Colonic mucosa (tissue), 4 donors: ENCODE results near the gene CCM2. TPM values are rescaled to one million over a fixed set of nuclear protein-coding genes. Genes with fewer than 3 reads are reported as not detected.

ENCODE experiments used
- DNase-seq: peaks from one replicate; pipeline ENCODE4 v3.0.0-alpha.2; 2020
- H3K27ac ChIP-seq: fragments of 200-600 bp; one replicate; pipeline ENCODE4 v1.8.0; 2021
- H3K27me3 ChIP-seq: fragments of 200-600 bp; one replicate; pipeline ENCODE4 v1.8.0; 2021
- H3K36me3 ChIP-seq: fragments of 200-600 bp; one replicate; pipeline ENCODE4 v1.8.0; 2021
- H3K4me1 ChIP-seq: fragments of 200-600 bp; one replicate; pipeline ENCODE4 v1.8.0; 2021; ENCODE audit warnings: mild to moderate bottlenecking
- H3K4me3 ChIP-seq: fragments of 200-600 bp; one replicate; pipeline ENCODE4 v1.8.0; 2021
- H3K9ac ChIP-seq, 2 donors: one replicate each; pipeline ENCODE4 v1.7.0; 2013; ENCODE audit warnings: control low read depth in 2 of 2, low read depth in 2 of 2, low read length in 2 of 2
- H3K9me3 ChIP-seq: fragments of 200-600 bp; one replicate; pipeline ENCODE4 v1.8.0; 2021
- CTCF ChIP-seq: fragments of 200-600 bp; IDR thresholded peaks from one replicate; pipeline ENCODE4 v1.8.0; 2022; ENCODE audit warnings: antibody characterized with exemption, mild to moderate bottlenecking
- intact Hi-C: fragments of 100-400 bp; cut with DNase I; formaldehyde crosslinking; loops from one replicate; pipeline ENCODE4 v1.14.1; 2022
- total RNA-seq, 2 donors: library from RNA; stranded (reverse); fragmentation: NEBNext Ultra II Directional in 1 of 2; extraction: Animal tissue kit (Norgen Biotek cat#: 25700) in 1 of 2; gene quantifications; one replicate each; pipeline ENCODE4 v1.2.1, GENCODE V29; 2021
- donor health status: healthy.
- donor health status: DM: no; HTN: no; CAD: no.
- donor health status: DM: no; HTN: no; CAD: no.

The CCM2 gene
- total RNA-seq, 2 donors from 2014 or later = 34.8 to 38.0 TPM

- Histone ChIP-seq H3K4me1 (no peaks in the 10 kb centered on the region), H3K9ac (no peak overlapping the region), H3K4me3 (no peak overlapping the region), H3K9me3 (no peaks in the 10 kb centered on the region), H3K36me3 (no peaks in the 10 kb centered on the region), H3K27me3 (no peaks in the 10 kb centered on the region), H3K27ac (no peak overlapping the region)
- DNase-seq = no peak
- no peak for TF ChIP-seq CTCF
- intact Hi-C loops = no loop called here
Observed at GRCh38 chr7:45123913-45124710, 124.1 kb downstream of the CCM2 start.

GRCh38 chr7:45125193-45125904 is 125.3 kb downstream of the CCM2 start:
- H3K9me3 ChIP-seq = no peaks in the 10 kb centered on the region

More at GRCh38 chr7:45125193-45125904, 125.3 kb downstream of the CCM2 start:
- H3K9ac ChIP-seq = no peak overlapping the region
- no peak for DNase-seq
- no peaks in the 10 kb centered on the region for H3K4me1 ChIP-seq
- no peaks in the 10 kb centered on the region for H3K27me3 ChIP-seq
- H3K36me3 ChIP-seq = no peaks in the 10 kb centered on the region
- TF ChIP-seq CTCF = no peak
- no peak overlapping the region for H3K4me3 ChIP-seq
- H3K27ac ChIP-seq = no peak overlapping the region
- intact Hi-C loops = no loop called here

Other genes with a start within 250 kb of the CCM2 start
- 1,000 to 10,000 TPM; 1,435 to 2,110 TPM for gene PPIA, start 203.5 kb upstream of the CCM2 start, total RNA-seq
- 100 to 1,000 TPM; 166 to 242 TPM for gene H2AZ2, start 152.1 kb upstream of the CCM2 start, total RNA-seq
- 10 to 100 TPM; 18.8 to 19.8 TPM for gene PURB, start 114.7 kb upstream of the CCM2 start, total RNA-seq
- gene MYO1G, start 21.2 kb upstream of the CCM2 start, total RNA-seq = 1 to 10 TPM; 2.1 to 3.6 TPM
- gene NACAD, start 88.8 kb downstream of the CCM2 start, total RNA-seq = 1 to 10 TPM; 1.0 to 3.3 TPM
- gene TBRG4, start 111.5 kb downstream of the CCM2 start, total RNA-seq = 100 to 1,000 TPM in 1 of 2 donors, 10 to 100 TPM in 1; 91.0 to 147 TPM
- 1 to 10 TPM; 7.2 to 8.5 TPM for gene RAMP3, start 157.6 kb downstream of the CCM2 start, total RNA-seq